AG09309 (cell line): ENCODE results near the gene PRDM16.
A peak's percentile ranks its signal among the peaks of the same experiment; 100 is the strongest.

Source experiments
- DNase-seq: peaks from one replicate; pipeline ENCODE4 v3.0.0-alpha.2; 2010; ENCODE audit warnings: low read depth
- H3K4me3 ChIP-seq: 2 replicates; pipeline ENCODE4 v1.5.1; 2011; ENCODE audit warnings: mild to moderate bottlenecking, low read depth, low read length, moderate library complexity; ENCODE audit not compliant: control insufficient read depth
- TF ChIP-seq, protein P1 (sequence below): IDR thresholded peaks from 2 replicates; pipeline ENCODE4 v1.5.1; 2011; ENCODE audit warnings: mild to moderate bottlenecking, low read depth, low read length, inconsistent platforms; ENCODE audit not compliant: insufficient read depth, control insufficient read depth; ENCODE audit errors: missing control alignments

Gene PRDM16

DNA sequence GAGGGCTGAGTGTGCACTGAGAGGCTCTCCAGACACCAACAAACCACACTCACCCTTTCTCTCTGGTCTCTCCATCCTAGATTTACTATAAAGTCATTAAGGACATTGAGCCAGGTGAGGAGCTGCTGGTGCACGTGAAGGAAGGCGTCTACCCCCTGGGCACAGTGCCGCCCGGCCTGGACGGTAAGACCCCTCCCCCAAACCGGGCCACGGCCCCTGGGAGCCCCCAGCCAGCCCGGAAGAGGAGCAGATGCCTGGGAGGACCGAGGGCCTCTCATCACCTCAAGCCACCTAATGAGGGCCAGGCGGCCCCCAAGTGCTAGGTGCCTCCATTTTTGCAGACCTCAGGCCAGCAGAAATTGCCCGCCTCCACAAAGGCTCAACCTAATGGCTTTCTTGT, 327.4 kb downstream of the PRDM16 start:
- no peak overlapping the region for H3K4me3 ChIP-seq
- TF ChIP-seq, protein P1, sequence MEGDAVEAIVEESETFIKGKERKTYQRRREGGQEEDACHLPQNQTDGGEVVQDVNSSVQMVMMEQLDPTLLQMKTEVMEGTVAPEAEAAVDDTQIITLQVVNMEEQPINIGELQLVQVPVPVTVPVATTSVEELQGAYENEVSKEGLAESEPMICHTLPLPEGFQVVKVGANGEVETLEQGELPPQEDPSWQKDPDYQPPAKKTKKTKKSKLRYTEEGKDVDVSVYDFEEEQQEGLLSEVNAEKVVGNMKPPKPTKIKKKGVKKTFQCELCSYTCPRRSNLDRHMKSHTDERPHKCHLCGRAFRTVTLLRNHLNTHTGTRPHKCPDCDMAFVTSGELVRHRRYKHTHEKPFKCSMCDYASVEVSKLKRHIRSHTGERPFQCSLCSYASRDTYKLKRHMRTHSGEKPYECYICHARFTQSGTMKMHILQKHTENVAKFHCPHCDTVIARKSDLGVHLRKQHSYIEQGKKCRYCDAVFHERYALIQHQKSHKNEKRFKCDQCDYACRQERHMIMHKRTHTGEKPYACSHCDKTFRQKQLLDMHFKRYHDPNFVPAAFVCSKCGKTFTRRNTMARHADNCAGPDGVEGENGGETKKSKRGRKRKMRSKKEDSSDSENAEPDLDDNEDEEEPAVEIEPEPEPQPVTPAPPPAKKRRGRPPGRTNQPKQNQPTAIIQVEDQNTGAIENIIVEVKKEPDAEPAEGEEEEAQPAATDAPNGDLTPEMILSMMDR = no peak
- DNase-seq = no peak

DNA sequence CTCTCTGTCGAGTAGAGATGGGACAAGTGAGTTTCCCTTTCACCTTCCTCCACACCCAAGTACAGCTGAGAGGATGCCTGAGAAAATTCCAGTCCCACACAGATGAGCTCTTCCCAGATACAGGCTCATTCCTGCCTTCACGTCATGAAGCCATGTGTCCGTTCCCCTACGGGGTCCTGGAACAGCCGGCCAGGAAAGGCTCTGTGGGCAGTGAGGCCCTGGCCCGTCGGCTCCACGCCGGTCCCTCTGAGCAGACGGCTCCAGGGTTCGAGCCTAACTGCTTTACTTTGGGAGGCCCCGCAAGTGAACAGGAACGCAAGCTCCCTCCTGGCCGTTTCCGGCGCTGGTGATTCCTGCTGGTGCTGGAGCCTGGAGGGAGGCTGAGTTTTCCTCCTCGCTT, 328.3 kb downstream of the PRDM16 start:
- DNase-seq = no peak
- no peak overlapping the region for H3K4me3 ChIP-seq
- TF ChIP-seq, protein P1 = no peak

DNA sequence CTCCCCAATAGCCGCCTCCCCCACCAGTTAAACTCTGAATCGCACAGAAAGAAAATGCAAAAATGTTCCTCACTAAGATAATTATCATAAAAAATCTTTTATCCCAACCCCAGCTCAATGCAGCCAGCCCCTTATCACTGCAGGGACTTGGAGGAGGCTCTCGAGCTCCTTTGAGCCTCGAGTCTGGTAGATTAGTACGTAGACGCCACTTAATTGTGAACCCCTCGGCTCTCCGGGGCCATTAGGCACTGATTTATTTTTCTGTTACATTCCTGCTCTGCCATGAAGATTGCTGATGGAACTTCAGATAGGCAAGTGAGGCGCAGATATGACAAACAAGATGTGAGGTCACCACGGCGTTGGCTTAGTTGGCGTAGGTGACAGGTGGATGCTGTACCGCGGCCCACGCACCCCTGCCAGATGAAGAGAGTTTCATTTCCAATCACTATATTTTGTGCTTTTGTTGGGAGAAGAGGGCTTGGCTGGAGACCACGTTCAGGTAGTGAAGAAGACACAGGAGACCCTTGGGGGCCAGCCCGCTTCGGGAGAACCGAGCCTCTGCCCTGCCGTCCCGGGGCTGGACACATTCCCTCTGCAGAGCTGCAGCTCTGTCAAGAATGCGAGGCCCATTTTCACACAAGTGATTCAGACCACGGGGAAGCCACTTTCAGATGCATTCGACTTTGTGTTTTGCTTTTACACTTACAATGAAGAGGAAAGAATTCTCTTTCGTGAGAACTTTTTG, 329.6 kb downstream of the PRDM16 start:
- TF ChIP-seq, protein P1 = no peak
- DNase-seq = no peak
- no peak overlapping the region for H3K4me3 ChIP-seq

DNA sequence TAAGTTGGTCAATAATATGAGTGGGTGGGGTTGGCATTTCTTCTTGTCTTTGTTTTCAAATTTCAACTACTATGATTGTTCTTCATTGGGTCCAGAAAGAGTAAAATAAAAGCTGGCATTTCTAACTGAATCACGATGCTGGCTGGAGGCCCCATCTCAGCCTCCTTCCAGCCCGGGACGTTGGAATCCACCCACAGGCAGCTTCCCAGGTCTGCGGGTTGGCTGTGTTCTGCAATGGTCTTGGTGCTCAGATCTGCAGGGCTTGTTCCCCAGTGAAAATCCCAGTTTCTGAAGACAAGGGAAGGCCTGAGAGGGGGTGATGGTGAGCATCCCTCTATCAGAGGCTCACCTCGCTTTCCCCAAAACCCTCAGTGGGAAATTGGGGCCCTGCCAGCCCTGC, 330.7 kb downstream of the PRDM16 start:
- H3K4me3 ChIP-seq = no peak overlapping the region
- peak; percentile 10 for DNase-seq
- TF ChIP-seq, protein P1 = no peak

DNA sequence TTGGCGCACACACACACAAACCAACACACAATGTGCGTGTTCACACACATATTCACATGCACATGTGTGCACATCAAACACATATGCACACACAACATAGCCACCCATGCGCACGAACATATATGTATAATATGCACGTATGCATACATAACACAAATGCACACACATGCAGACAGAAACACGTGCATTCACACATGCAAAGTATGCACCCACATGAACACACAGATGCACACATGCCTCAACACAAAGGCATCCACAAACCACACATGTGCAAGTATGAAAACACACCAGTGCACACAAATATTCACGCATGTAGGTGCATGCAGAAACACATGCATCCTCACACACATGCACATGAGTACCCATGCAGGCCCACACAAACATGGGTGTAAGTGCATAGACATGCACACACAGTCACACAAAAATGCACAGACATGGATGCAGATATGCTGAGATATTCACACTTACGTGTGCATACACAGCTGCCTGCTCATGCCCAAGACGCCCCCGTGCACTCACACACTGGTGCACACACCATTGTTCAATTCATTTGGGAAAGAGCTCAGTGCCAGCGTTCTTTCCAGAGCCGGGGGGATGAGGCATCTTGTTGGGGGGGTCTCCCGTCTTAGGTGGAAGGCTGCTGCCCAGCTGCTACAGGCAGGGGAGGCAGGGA, 332.7 kb downstream of the PRDM16 start:
- no peak for DNase-seq
- TF ChIP-seq, protein P1 = no peak
- no peak overlapping the region for H3K4me3 ChIP-seq

DNA sequence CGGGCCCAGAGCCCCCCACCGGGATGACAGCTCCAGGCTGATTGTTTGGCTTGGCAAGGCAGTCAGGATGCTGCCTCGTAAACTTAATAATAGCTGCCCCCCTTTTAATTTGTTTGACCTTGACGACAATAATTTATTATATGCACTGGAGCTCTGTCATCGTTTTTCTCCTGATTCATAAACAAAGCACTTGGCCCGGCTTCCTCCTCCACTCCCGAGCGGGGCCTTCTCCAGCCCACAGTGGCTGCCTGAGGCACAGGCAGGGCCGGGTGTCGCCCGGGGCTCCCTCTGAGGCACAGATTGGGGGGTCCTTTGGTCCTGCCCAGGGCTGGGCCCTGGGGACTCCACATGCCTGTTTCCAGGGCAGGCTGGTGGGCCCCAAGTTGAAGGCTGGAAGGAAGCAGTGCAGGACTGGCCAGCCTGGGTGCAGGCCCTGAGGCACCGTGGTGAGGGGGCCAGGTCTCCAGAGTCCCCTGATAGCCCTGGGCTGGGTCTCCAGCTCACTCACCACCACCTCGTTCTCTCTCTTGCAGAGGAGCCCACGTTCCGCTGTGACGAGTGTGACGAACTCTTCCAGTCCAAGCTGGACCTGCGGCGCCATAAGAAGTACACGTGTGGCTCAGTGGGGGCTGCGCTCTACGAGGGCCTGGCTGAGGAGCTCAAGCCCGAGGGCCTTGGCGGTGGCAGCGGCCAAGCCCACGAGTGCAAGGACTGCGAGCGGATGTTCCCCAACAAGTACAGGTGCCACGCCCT, 333.4 kb downstream of the PRDM16 start:
- DNase-seq = peak; percentile 31
- H3K4me3 ChIP-seq = no peak overlapping the region
- TF ChIP-seq, protein P1 = no peak
